Tibial artery (tissue), 4 donors: ENCODE data around the gene ZNHIT2.

Experiments
- DNase-seq, 2 donors: peaks; one replicate each; pipeline ENCODE4 v3.0.0-alpha.2; 2019
- H3K27ac ChIP-seq, 2 donors: fragments of 200-600 bp; sonication (generic) in 1 of 2; 1 replicate in 1 of 2; 2 replicates in 1 of 2; pipeline ENCODE4 v1.5.1; 2018 to 2019; ENCODE audit warnings: mild to moderate bottlenecking in 1 of 2
- H3K27me3 ChIP-seq, 2 donors: fragments of 200-600 bp; sonication (generic) in 1 of 2; one replicate each; pipeline versions ENCODE4 v1.5.1 to v1.6.0; 2016 to 2019
- H3K36me3 ChIP-seq, 3 donors: fragments of 200-600 bp; sonication (generic) in 2 of 3; one replicate each; pipeline ENCODE4 v1.5.1; 2016 to 2019; ENCODE audit warnings: mild to moderate bottlenecking in 2 of 3
- H3K4me1 ChIP-seq, 4 donors: fragments of 200-600 bp; sonication (generic) in 2 of 4; 1 replicate in 3 of 4; 2 replicates in 1 of 4; pipeline ENCODE4 v1.5.1; 2016 to 2019
- H3K4me3 ChIP-seq, 2 donors: fragments of 200-600 bp; sonication (generic) in 1 of 2; 1 replicate in 1 of 2; 2 replicates in 1 of 2; pipeline ENCODE4 v1.5.1; 2018 to 2019; ENCODE audit warnings: mild to moderate bottlenecking in 2 of 2
- H3K9me3 ChIP-seq, 3 donors: fragments of 200-600 bp; sonication (generic) in 1 of 3; one replicate each; pipeline ENCODE4 v1.5.1; 2016 to 2019
- CTCF ChIP-seq, 2 experiments: fragments of 200-600 bp in 1 of 2; fragments of 450-650 bp in 1 of 2; IDR thresholded peaks; one replicate each; pipeline ENCODE4 v1.5.1; 2017 to 2019; ENCODE audit warnings: antibody characterized with exemption in 2 of 2, mild to moderate bottlenecking in 1 of 2, moderate library complexity in 1 of 2
- intact Hi-C: fragments of 100-400 bp; cut with DNase I; formaldehyde crosslinking; loops from one replicate; pipeline ENCODE4 v1.15.0; 2023; ENCODE audit warnings: low total_unique reads

ZNHIT2 gene

DNA sequence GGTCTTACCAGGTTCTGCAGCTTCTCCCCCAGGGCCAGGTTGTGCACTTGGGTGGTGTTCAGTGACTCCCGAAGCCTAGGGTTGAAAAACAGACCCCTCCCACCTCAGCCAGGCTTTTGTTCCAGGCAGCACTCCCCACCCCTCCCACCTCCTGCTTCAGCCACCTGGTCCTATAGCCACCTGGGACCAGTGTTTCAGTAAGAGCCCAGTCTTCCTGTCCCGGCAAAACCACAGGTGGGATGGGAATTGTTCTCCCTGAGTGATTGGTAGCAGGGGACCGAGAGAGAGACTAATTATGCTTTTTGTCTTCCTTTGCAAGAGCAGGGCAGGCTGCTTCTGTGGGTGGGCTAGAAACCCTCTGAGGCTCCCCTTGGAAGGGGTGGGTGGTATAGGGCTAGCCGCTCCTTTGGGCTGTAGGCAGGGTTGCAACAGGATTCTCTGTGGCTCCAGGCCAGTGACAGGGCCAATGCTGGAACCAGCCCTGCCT, 50.7 kb downstream of the ZNHIT2 start:
- H3K4me3 ChIP-seq, result no peak overlapping the region
- no peak overlapping the region for H3K27ac ChIP-seq
- no peaks in the 10 kb centered on the region for H3K4me1 ChIP-seq
- H3K36me3 ChIP-seq, result no peaks in the 10 kb centered on the region
- TF ChIP-seq CTCF (IDR thresholded peaks at IDR 0.05), result no peak
- no peaks in the 10 kb centered on the region for H3K9me3 ChIP-seq
- no peak for DNase-seq
- intact Hi-C loops, result no loop called here
- peaks cover 0 to 25% of the 10 kb centered on the region in 2 donors for H3K27me3 ChIP-seq
